ENCODE results near the gene SLC48A1.

DNA sequence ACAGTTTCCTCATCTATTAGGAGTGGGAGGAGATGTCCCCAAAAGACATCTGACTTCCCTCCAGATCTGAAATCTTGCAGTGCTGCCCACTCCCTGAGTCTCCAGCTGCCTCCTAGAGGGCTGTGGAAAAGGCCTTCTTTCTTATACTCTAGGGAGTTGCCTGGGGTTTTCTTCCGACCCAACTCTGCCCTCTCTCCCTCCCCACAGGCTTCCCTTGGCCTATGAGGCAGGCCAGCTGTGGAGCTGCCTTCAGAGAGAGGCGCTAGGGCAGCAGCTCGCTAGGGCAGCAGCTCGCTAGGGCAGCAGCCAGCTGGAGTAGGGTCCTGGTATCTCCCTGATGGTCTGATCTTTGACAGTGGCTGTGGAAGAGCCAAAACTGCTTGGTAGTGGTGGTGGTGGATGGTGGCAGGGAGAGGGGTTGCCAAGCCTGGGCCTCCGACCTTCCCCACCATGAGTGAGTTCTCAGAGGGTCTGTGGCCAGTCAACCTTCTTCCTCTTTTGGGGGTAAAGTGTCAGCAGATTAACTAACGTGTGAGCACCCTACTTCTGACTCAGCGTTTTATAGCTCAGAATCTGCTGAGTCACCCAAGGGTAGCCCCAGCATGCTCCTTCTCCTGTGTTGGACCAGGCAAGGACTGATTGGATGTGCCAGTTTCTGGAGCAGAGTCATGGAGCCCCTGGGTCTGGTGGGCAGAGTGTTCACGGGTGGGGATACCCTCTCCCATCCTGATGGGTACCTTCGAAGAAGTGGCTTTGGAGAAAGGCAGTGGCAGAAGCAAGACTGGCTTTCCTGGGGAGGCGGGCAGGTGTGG, 2.3 kb downstream of the SLC48A1 start:
- TF ChIP-seq, protein P1, sequence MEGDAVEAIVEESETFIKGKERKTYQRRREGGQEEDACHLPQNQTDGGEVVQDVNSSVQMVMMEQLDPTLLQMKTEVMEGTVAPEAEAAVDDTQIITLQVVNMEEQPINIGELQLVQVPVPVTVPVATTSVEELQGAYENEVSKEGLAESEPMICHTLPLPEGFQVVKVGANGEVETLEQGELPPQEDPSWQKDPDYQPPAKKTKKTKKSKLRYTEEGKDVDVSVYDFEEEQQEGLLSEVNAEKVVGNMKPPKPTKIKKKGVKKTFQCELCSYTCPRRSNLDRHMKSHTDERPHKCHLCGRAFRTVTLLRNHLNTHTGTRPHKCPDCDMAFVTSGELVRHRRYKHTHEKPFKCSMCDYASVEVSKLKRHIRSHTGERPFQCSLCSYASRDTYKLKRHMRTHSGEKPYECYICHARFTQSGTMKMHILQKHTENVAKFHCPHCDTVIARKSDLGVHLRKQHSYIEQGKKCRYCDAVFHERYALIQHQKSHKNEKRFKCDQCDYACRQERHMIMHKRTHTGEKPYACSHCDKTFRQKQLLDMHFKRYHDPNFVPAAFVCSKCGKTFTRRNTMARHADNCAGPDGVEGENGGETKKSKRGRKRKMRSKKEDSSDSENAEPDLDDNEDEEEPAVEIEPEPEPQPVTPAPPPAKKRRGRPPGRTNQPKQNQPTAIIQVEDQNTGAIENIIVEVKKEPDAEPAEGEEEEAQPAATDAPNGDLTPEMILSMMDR (IDR thresholded peaks at IDR 0.05; ENCODE audit: extremely low read depth in 1 of 2, insufficient read depth in 1 of 2, low read depth in 1 of 2, low read length in 2 of 2), result no peak
- TF ChIP-seq MYC (IDR thresholded peaks at IDR 0.05; ENCODE audit: low read depth, low read length) (no peak), POLR2A (IDR thresholded peaks at IDR 0.05; ENCODE audit: low read depth, low read length) (no peak), GATA2 (IDR thresholded peaks at IDR 0.05; ENCODE audit: insufficient read depth, insufficient read length, low read depth, low read length) (no peak)
- TF ChIP-seq, protein P2, sequence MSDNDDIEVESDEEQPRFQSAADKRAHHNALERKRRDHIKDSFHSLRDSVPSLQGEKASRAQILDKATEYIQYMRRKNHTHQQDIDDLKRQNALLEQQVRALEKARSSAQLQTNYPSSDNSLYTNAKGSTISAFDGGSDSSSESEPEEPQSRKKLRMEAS (IDR thresholded peaks at IDR 0.05; ENCODE audit: insufficient read depth, insufficient read length), result no peak

Data from endothelial cell of umbilical vein (primary cell).